ENCODE results near the gene IER5.

- TF ChIP-seq, protein P1, sequence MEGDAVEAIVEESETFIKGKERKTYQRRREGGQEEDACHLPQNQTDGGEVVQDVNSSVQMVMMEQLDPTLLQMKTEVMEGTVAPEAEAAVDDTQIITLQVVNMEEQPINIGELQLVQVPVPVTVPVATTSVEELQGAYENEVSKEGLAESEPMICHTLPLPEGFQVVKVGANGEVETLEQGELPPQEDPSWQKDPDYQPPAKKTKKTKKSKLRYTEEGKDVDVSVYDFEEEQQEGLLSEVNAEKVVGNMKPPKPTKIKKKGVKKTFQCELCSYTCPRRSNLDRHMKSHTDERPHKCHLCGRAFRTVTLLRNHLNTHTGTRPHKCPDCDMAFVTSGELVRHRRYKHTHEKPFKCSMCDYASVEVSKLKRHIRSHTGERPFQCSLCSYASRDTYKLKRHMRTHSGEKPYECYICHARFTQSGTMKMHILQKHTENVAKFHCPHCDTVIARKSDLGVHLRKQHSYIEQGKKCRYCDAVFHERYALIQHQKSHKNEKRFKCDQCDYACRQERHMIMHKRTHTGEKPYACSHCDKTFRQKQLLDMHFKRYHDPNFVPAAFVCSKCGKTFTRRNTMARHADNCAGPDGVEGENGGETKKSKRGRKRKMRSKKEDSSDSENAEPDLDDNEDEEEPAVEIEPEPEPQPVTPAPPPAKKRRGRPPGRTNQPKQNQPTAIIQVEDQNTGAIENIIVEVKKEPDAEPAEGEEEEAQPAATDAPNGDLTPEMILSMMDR (IDR thresholded peaks at IDR 0.05), result no peak
- no peak for TF ChIP-seq EZH2 (IDR thresholded peaks at IDR 0.05; ENCODE audit: borderline replicate concordance, insufficient read depth, low read depth, low read length, poor library complexity, severe bottlenecking)
Observed at GRCh38 chr1:181140398-181140797, 51.9 kb downstream of the IER5 start.
